ENCODE measurements around the gene APOM.

DNA sequence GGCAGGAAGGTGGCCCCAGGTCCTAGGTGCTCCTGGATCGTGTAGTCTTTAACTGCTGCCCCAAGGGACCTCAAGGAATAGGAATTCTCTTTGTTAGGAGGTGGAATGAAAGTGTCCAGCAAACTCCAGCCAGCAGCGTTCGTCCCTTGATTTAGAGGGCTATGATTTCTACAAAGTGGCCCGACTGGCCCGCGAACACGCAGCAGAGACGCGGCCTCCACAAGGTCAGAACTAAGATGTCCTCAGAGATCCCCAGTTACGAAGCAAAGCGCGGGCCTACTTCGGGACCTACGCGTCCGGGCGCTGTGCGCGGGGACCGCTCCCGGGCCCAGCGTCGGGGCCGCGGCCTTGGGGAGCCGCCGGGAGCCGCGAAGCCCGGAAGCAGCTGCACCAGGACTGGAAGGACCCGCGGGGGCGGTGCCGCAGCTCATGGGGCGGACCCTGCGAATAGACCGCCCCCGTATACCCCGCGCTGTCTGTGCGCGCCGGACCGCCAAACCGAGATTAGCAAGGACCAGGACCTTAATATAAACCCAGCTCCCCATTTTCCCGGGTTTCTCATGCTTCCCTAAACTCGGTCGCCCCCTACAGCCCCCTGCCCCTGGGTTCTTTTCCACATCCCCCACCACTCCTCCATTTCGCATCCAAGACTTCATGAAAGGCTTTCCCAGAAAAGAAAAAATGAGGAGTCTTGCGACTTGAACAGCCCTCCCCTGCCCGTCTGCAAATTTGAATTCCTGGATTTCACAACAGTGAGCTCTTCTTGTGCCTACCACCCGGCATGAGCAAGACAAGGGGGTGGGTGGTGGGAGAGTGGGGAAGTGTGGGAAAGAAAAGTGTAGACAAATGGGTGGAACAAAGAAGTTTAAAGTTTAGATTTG lies 4.9 kb downstream of the APOM start, which contains the start of gene C6orf47:
- TF ChIP-seq, protein P1, sequence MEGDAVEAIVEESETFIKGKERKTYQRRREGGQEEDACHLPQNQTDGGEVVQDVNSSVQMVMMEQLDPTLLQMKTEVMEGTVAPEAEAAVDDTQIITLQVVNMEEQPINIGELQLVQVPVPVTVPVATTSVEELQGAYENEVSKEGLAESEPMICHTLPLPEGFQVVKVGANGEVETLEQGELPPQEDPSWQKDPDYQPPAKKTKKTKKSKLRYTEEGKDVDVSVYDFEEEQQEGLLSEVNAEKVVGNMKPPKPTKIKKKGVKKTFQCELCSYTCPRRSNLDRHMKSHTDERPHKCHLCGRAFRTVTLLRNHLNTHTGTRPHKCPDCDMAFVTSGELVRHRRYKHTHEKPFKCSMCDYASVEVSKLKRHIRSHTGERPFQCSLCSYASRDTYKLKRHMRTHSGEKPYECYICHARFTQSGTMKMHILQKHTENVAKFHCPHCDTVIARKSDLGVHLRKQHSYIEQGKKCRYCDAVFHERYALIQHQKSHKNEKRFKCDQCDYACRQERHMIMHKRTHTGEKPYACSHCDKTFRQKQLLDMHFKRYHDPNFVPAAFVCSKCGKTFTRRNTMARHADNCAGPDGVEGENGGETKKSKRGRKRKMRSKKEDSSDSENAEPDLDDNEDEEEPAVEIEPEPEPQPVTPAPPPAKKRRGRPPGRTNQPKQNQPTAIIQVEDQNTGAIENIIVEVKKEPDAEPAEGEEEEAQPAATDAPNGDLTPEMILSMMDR (IDR thresholded peaks at IDR 0.05), result no peak
- peak in 1 of 2 donors; percentile 80 for TF ChIP-seq POLR2A (IDR thresholded peaks at IDR 0.05)

Data from thyroid gland (tissue), 4 donors.